ENCODE measurements around the gene RUVBL2.
A peak's percentile ranks its signal among the peaks of the same experiment; 100 is the strongest.
"Not testable (repeated sequence)": the region's sequence is repeated elsewhere in the genome, so short reads cannot be mapped to it uniquely, and the experiment has no call there.

RUVBL2 gene

GRCh38 chr19:49031642-49032301 lies 38.1 kb downstream of the RUVBL2 start, which contains the start of gene CGB2:
TSS of gene CGB2 (plus strand) at chr19:49031890. CDS start at chr19:49032096, 206 bp downstream.
- peak; percentile 97 for TF ChIP-seq CTCF (IDR thresholded peaks at IDR 0.05)
- not testable (repeated sequence) for H3K27ac ChIP-seq

GRCh38 chr19:49036815-49037214 lies 43.1 kb downstream of the RUVBL2 start, which contains the start of gene CGB1:
TSS of gene CGB1 (minus strand) at chr19:49036895. CDS start at chr19:49036711, 184 bp downstream.
- H3K27ac ChIP-seq = not testable (repeated sequence)
- TF ChIP-seq CTCF (IDR thresholded peaks at IDR 0.05) = peak; percentile 95

GRCh38 chr19:49038111-49038510 lies 44.4 kb downstream of the RUVBL2 start:
- H3K27ac ChIP-seq = not testable (repeated sequence)

GRCh38 chr19:49038557-49039276 lies 45.0 kb downstream of the RUVBL2 start:
- H3K27ac ChIP-seq = not testable (repeated sequence)

GRCh38 chr19:49039736-49040135 lies 46.0 kb downstream of the RUVBL2 start:
- H3K27ac ChIP-seq = not testable (repeated sequence)

- TF ChIP-seq CTCF (IDR thresholded peaks at IDR 0.05) (no peak), ZFX (IDR thresholded peaks at IDR 0.05; ENCODE audit: borderline replicate concordance) (no peak)
- no peak overlapping the region for H3K27ac ChIP-seq
Measured at GRCh38 chr19:49042177-49042576, 48.5 kb downstream of the RUVBL2 start.

GRCh38 chr19:49042666-49043065 lies 49.0 kb downstream of the RUVBL2 start:
- H3K27ac ChIP-seq = not testable (repeated sequence)

GRCh38 chr19:49043548-49043947 lies 49.9 kb downstream of the RUVBL2 start, which contains the start of gene CGB5:
TSS of gene CGB5 (plus strand) at chr19:49043848. CDS start at chr19:49044210, 362 bp downstream.
- not testable (repeated sequence) for H3K27ac ChIP-seq

- H3K27ac ChIP-seq = not testable (repeated sequence)
Measured at GRCh38 chr19:49049011-49049410, 55.3 kb downstream of the RUVBL2 start, which contains the start of gene CGB8. TSS of gene CGB8 (minus strand) at chr19:49049111. CDS start at chr19:49048739, 372 bp downstream.

GRCh38 chr19:49049834-49050233 lies 56.1 kb downstream of the RUVBL2 start:
- H3K27ac ChIP-seq = not testable (repeated sequence)

GRCh38 chr19:49050376-49051033 lies 56.8 kb downstream of the RUVBL2 start:
- H3K27ac ChIP-seq = not testable (repeated sequence)
